Brain microvascular endothelial cell (primary cell): ENCODE data around the gene NEUROG1.

Source experiments
- DNase-seq: peaks from one replicate; pipeline ENCODE4 v3.0.0-alpha.2; 2020
- H3K27ac ChIP-seq: fragments of 250-450 bp; sonication (Bioruptor Pico); 2 replicates; pipeline ENCODE4 v1.5.1; 2020; ENCODE audit warnings: mild to moderate bottlenecking, moderate library complexity
- H3K27me3 ChIP-seq: fragments of 250-450 bp; sonication (Bioruptor Pico); replicated peaks from 2 replicates; pipeline ENCODE4 v1.5.1; 2020; ENCODE audit warnings: mild to moderate bottlenecking
- H3K36me3 ChIP-seq: fragments of 250-450 bp; sonication (Bioruptor Pico); replicated peaks from 2 replicates; pipeline ENCODE4 v1.5.1; 2020; ENCODE audit warnings: mild to moderate bottlenecking
- H3K4me3 ChIP-seq: 2 replicates; pipeline ENCODE4 v1.5.1; 2011; ENCODE audit warnings: low read depth, mild to moderate bottlenecking, control low read depth, low read length, moderate library complexity
- CTCF ChIP-seq: IDR thresholded peaks from 2 replicates; pipeline ENCODE4 v1.5.1; 2011; ENCODE audit warnings: low read depth, mild to moderate bottlenecking, moderate library complexity, low read length, control low read depth, inconsistent platforms; ENCODE audit errors: missing control alignments
- in situ Hi-C: cut with HindIII; loops from 2 replicates; pipeline ENCODE4 v1.10.0; 2017; ENCODE audit warnings: low sequenced_read_pairs, low pct_ligation_motif_present

Gene NEUROG1

GRCh38 chr5:135553688-135554462 lies 18.1 kb upstream of the NEUROG1 start:
- in situ Hi-C loops = loop anchor here (10.0 kb wide), 1 partner anchor 89 kb away; no protein-coding TSS in a partner anchor
- peak; percentile 21 for DNase-seq
- H3K27ac ChIP-seq = no peak overlapping the region
- H3K36me3 ChIP-seq = no peaks in the 10 kb centered on the region
- peak; percentile 63 for TF ChIP-seq CTCF
- no peak overlapping the region for H3K4me3 ChIP-seq
- H3K27me3 ChIP-seq = peaks cover 13% of the 10 kb centered on the region

DNA sequence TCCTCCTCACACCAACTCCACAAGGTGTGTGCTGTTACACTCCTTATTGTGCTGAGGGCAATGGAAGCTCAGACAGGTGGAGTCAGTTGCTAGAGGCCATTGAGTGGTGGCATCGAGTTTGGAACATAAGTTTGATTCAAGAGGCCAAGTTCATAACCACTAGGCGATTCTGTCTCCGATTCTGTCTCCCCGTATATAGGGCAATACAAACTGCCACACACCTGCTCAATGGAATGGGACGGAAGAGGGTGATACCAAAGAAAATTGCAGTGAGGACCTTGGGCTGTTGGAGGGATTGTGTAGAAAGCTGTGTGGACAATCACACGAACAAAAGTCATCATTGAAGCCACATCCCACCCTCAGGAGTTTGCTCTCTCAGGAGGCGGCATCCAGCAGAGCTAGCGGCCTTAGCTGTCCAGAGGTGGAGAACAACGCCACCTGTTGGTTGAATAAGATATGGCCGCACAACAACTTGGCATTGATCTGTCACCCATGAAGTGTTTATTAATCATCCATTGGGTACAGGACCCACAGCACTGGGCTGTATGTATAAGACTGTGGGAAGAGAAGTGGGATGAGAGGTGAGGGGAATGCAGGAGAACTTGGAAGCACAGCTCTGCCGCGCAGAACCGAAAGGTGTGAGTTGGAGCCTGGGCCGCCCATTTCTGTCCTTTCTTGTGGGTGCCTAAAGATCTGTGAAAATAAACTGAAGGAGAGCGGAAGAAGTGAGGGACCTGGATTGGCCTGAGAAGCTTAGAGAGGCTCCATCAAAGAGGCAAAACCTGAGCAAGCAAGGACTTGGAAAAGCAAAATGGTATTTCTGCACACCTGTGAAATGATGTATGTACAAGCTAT lies 16.1 kb upstream of the NEUROG1 start:
- Histone ChIP-seq H3K27me3 (peaks cover 22% of the 10 kb centered on the region), H3K4me3 (no peak overlapping the region), H3K27ac (no peak overlapping the region), H3K36me3 (no peaks in the 10 kb centered on the region)
- TF ChIP-seq CTCF = peak; percentile 86
- DNase-seq = peak; percentile 68
- in situ Hi-C loops = loop anchor here (10.0 kb wide), 1 partner anchor 87 kb away; no protein-coding TSS in a partner anchor

DNA sequence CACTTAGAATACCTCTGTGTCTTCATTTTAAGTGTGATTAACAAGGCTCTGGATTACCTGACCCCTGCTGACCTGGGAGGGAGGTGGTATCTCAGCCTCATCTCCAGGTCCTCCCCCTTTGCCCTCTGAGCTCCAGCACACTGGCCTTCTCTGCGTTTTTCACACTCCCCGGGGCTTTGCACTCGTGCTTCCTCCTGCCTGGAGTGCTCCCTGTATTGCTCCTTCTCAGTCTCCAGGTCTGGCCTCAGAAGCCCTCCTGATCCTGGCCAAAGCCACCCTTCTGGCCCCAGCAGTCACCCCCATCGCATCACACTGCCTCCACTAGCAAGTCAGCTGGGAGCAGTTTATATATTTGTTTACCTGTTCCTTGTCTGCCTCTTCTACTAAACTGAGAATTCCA lies 13.6 kb upstream of the NEUROG1 start:
- no peaks in the 10 kb centered on the region for H3K36me3 ChIP-seq
- in situ Hi-C loops = no loop called here
- DNase-seq = no peak
- peaks cover 46% of the 10 kb centered on the region for H3K27me3 ChIP-seq
- no peak overlapping the region for H3K4me3 ChIP-seq
- no peak for TF ChIP-seq CTCF
- H3K27ac ChIP-seq = no peak overlapping the region

- H3K27ac ChIP-seq = no peak overlapping the region
- no peaks in the 10 kb centered on the region for H3K36me3 ChIP-seq
- no peak for TF ChIP-seq CTCF
- H3K27me3 ChIP-seq = peaks cover 63% of the 10 kb centered on the region
- in situ Hi-C loops = no loop called here
- no peak for DNase-seq
- H3K4me3 ChIP-seq = no peak overlapping the region
Observed at GRCh38 chr5:135547590-135548254, 12.0 kb upstream of the NEUROG1 start.

DNA sequence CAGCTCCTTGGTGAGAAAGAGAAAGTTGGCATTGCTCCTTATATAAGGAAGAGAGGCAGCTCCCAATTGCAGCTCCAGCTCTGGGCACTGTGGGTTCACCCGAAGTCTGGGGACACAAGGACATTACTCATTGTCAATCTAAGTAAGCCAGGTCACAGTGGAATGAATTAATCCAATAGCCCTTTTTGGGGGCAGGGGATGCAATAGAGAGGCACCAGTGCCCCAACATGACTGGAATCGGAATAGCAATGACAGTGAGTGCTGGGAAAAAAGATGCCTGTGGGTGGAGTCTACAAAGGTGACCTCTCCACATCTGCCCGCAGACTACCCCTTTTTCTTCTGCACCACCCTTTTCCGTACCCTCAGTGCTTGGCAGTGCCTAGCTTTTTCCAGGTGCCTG lies 11.1 kb upstream of the NEUROG1 start:
- in situ Hi-C loops = no loop called here
- DNase-seq = no peak
- Histone ChIP-seq H3K27ac (no peak overlapping the region), H3K4me3 (no peak overlapping the region), H3K27me3 (peaks cover 69% of the 10 kb centered on the region), H3K36me3 (no peaks in the 10 kb centered on the region)
- no peak for TF ChIP-seq CTCF
